Measurements from ENCODE around the gene CSRP1. TPM values are rescaled to one million over a fixed set of nuclear protein-coding genes. Genes with fewer than 3 reads are reported as not detected.
"Not testable (repeated sequence)": the region's sequence is repeated elsewhere in the genome, so short reads cannot be mapped to it uniquely, and the experiment has no call there.

CSRP1 gene
- total RNA-seq, 1 donor from 2014 or later = 71.7 TPM

DNA sequence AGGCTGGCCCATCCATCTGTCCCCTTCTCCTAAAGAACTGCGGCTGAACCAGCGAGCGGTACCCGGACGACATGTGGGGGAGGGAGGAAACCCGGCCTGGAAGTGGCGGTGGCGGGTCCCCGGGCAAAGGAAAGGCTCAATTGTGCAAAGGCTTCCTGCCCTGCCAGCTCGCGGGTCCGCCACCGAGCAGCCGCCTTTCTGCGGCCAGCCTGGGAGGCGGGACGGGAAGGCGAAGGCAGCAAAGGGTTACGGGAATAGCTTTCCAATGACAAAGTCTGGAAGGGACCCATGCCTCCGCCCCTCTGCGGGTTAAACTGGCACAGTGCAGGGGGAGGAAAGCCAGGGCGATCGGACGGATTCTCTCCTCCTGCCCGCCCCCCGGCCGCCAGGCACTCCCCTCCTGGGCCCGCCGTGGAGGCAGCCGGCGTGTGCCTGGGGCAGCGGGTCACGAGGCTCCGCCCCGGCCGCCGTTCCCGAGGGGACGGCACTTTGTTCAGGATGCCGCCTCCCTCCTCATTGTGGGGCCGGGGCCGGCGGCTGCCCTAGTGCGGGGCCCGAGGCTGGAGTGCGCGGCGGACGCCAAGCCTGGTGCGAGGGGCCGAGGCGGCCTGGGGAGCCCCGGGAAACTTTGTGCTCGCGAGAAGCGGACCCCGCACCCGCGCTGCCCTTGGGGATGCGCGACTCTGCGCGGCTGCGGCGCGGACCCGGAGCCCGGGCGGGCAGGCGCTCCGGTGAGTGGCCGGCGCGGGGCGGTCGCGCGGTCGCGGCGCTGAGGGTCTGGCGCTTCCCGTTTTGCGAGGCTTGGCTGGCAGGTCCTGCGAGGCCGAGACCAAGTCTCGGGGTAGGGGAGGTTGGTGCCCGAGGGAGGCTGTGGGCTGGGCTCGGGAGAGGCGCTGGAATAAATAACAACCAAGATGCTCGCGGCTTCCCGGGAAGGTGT is 32.0 kb upstream of the CSRP1 start, which contains the start of gene NAV1:
NAV1 (plus strand) TSS at position 516 of the 940 bp plus-strand sequence. CDS start 83,758 bp downstream, outside the sequence.
- intact Hi-C loops (cut with DNase I) = loop anchor here (5.0 to 10.0 kb wide), 2 partner anchors 56 to 108 kb away; no protein-coding TSS in a partner anchor

DNA sequence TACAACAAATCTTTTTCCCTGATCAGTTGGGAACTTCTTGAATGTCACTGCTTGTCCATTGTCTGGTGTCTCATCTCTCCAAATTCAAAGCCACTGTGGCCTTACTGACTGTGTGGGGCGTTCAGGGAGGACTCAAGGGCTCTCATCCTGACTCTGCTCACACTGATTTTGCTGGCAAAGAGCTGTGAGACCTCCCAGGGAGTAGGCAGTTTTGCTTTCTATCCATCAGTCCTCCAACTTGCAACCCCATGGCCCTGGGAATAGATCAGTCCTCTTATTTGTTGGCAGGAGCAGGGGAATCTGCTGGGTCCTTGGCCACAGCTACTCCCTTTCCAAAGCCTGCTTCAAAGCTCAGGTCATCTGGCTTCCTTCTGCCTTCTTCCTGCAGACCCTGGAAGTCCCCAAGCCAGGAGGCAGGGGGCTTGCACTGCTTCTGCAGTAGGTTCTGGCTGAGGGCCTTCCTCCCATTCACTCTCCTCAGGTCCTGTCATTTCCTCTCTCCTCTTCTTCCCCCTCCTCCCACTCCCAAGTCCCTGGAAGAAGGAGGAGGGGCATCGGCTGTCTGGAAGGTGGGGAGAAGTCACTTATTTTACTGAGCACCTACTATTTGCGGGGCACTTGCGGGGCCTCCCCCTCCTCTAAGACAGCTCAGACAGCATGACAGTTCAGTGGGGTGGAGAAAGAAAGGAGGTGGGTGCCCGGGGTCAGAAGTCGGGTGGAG is 31.1 kb upstream of the CSRP1 start:
- intact Hi-C loops (cut with DNase I) = loop anchor here (5.0 to 10.0 kb wide), 2 partner anchors 57 to 109 kb away; no protein-coding TSS in a partner anchor
- no peak for DNase-seq (ENCODE audit: low spot score)

More for the DNA sequence above, 32.0 kb upstream of the CSRP1 start, which contains the start of gene NAV1:
- peak; percentile 88 for DNase-seq (ENCODE audit: low spot score)

DNA sequence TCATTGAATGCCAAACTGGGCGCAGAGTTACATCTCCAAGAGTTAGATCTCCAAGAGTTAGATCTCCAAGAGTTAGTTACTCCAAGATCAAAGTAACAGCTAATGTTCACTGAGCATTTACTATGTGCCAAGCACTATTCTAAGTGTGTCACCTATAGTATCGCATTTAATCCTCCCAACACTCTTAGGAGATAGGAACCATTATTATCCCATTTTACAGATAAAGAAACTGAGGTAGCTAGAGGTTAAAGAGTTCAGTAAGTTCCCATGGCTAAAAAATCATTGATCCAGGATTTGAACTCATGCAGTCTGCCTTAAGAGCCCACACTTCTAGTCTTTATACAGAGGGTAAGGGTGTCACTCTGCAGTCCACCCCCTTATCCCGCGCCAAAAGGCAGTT is 30.5 kb upstream of the CSRP1 start:
- intact Hi-C loops (cut with DNase I) = loop anchor here (5.0 to 10.0 kb wide), 2 partner anchors 57 to 110 kb away; no protein-coding TSS in a partner anchor
- no peak for DNase-seq (ENCODE audit: low spot score)

DNA sequence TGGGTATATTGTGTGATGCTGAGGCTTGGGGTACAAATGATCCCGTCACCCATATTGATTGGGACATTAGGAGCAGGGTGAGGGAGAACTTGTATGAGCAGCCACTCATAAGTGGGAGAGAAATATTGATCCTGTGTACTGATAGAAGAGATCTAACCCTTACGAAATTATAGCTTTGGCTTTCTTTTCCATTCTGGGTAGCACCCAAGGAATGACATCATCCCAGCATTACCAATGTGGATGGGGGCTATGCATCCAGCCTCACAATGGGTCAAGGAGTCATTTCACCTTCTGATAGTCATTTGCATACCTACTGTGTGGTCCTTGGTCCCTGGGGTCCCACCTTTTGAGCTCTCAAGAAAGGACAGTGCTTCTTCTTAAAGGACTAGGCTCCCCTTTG is 30.1 kb upstream of the CSRP1 start:
- intact Hi-C loops (cut with DNase I) = loop anchor here (5.0 to 10.0 kb wide), 2 partner anchors 58 to 110 kb away; no protein-coding TSS in a partner anchor
- no peak for DNase-seq (ENCODE audit: low spot score)

DNA sequence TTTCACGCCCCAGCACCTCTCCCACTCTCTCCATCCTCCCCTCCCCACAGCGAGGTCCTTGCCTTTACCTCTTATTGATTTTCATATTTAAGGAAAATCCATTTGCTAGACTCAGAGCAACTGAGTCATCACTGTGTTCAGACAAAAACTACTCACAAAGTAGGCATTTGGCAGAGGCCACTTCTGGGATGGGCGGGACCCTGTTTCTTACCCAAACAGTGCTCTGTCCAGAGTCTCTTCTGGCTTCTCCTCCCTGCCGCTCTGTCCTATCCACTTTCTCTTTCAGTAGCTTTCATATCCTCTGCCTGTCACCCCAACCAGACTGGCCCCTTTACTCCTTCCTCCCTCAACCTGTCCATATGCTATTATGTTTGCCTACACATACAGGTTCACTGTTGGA is 29.6 kb upstream of the CSRP1 start:
- intact Hi-C loops (cut with DNase I) = loop anchor here (5.0 to 10.0 kb wide), 2 partner anchors 58 to 111 kb away; no protein-coding TSS in a partner anchor
- no peak for DNase-seq (ENCODE audit: low spot score)

DNA sequence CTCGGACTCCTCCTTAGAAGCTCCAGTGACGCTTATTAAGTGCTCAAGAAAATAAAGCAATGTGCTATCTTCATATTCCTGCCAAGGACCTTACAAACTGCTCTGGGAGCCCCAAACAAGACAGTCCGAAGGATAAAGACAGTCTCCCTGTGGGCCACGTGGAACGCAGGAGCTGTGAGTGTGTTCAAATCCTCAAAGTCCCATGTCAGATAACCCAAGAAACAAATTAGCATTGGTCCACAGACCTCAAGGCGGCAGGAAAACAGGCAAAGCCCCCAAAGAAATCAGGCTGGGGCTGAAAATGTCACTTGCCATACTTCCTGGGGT is 29.0 kb upstream of the CSRP1 start:
- intact Hi-C loops (cut with DNase I) = loop anchor here (5.0 to 10.0 kb wide), 2 partner anchors 59 to 111 kb away; no protein-coding TSS in a partner anchor
- DNase-seq (ENCODE audit: low spot score) = no peak

DNA sequence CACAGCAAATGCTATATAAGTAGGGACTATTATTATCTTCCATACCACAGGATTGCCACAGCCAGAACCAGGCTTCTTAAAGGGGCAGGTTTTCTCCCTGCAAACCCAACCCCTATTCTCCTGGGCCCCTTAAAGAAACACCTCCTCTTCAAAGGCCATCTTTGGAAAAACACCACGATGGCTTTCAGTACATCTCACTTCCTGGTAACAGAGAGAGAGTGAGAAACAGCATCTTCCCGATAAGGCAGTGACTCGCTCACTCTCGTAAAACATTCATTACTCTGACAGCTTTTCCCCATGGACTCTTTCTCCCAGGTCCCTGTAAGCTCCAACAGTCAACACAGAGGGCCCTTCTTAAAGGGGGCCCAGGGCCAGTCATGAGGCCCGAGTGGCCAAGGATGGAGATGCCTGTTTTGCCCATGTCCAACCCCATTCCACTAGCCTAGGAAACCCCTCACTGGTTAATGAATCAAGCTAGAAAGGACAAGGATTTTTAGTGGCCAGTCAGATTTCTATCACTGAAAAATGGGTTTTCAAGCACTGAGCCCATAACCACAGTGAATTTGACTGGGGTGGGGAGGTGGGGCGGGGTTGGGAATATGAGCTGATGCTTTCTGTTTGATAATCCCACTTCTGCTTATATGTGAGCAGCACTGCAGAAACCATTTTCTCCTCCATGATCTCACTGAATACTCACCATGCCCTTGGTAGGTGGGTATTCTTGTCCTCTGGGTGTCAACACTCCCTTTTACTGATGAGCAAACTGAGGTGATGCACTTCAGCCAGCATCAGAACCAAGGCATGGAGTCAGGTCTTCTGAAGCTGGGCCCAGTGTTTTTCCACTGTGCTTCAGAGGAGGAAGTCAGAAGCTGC is 28.4 kb upstream of the CSRP1 start:
- no peak for DNase-seq (ENCODE audit: low spot score)
- intact Hi-C loops (cut with DNase I) = loop anchor here (5.0 to 10.0 kb wide), 2 partner anchors 60 to 112 kb away; no protein-coding TSS in a partner anchor

DNA sequence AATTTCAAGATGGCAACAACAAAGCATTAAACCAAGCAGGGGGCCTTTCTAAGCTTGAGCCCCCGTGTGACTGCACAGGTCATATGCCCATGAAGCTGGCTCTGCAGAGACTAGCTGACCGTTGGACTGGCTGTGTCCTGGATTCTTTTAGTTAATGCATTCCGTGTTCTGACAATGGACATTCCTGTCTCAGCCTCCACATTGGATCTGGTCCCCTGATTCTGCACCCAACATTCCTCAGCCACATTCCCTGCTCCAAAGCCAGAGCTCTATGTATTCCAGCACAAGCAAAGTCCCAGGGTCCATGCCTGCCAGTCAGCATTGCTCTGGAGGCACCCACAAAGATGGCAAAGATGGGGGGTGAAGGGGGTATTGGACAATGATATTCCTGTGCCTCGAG is 26.9 kb upstream of the CSRP1 start:
- DNase-seq (ENCODE audit: low spot score) = no peak
- intact Hi-C loops (cut with DNase I) = loop anchor here (10.0 kb wide), 1 partner anchor 61 kb away; no protein-coding TSS in a partner anchor

DNA sequence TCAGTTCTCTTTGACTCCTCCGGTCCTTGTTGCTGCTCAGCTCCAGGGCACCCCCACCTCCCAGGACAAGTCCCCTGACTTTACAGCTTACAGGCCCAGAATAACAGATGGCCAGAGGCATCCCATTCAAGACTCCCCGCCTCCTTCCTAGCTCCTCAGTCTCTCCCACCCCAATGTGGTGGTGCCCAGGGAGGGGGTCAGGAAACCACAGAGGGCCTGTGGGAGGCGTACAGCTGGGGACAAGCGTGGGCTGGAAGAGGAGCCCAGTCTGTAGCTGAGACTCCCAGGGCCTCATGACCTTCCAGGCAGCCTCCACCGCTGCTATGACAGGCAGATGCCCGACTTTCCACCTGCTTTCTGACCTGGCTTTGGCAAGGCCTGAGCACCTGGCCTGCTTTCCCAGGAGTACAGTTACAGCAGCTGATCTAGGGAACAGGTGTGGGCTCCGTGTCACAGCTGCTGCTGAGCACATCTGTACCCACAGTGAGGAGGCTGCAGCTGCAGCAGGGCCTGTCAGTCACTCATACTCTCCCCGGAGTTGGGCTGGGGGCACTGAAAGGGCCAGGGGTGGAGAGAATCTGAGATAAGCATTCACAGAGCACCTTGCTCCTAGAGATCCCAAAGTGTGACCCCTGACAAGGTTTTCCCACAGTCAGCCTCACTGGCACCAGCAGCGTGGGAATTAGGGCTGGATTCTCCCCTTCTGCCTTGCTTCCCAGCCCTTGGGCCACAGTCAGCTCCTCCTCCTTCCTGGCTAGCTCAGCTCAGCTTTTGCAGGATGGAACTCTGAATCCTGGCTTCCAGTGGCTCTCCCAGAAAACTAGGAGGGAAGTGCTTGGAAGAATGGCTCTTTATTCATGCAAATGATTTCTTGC is 24.9 kb upstream of the CSRP1 start:
- intact Hi-C loops (cut with DNase I) = loop anchor here (2.0 to 10.0 kb wide), 3 partner anchors 63 to 261 kb away; no protein-coding TSS in a partner anchor
- DNase-seq (ENCODE audit: low spot score) = no peak

DNA sequence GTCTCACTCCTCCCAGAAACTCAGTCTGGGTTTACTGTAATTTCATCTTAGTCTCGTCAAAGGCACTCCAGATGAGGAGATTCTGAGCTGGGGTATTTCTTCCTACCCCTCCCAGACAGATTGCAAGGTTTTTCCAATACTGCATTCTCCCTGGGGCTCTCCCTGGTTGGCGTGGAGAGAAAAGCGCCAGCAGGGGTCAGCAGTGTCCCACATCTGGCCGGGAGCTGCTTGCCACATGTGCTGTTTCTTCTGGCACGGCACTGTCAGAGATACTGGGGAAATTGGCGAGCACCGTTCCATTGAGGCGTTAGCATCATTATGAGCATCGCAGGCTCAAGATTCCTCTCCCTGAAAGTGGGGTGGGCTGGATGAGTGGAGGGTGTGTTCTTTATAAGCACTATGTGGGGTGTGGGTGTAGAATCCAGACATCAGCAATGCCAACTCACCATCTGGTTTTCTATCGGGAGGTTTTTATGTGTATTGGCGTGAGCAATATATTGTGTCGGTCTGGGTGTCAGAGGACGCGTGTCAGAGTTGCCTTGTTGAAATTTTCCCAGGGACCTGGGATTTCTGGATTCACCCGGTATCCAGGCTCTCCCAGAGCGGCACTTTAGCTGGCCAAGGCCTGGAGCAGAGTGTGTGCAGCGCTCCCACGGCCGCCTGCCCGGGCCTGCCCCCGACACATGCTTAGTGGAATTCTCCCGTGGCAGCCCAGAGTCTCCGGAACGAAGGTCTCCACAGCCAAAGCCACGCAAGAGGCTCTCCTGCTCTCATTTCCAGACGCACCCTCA is 24.0 kb upstream of the CSRP1 start:
- intact Hi-C loops (cut with DNase I) = loop anchor here (2.0 to 10.0 kb wide), 3 partner anchors 64 to 262 kb away; no protein-coding TSS in a partner anchor
- DNase-seq (ENCODE audit: low spot score) = peak; percentile 90

DNA sequence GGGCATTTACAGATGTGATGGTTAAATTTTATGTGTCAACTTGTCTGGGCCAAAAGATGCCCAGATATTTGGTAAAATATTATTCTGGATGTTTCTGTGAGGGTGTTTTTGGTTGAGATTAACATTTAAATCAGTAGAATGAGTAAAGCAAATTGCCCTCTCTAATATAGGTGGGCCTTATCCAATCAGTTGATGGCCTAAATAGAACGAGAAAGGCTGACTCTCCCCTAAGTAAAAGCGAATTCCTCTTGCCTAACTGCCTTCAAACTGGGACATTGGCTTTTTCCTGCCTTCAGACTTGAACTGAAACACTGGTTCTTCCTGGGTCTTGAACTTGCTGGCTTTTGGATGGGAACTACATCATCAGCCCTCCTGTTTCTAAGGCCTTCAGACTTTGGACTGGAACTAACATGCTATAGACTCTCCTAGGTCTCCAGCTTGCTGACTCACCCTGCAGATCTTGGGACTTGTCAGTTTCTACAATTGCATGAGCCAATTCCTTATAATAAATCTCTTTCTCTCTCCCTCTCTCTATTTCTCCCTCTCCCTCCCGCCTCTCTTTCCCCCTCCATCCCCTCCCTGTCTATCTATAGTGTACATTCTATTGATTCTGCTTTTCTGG is 21.8 kb upstream of the CSRP1 start:
- no peak for DNase-seq (ENCODE audit: low spot score)
- intact Hi-C loops (cut with DNase I) = no loop called here

DNA sequence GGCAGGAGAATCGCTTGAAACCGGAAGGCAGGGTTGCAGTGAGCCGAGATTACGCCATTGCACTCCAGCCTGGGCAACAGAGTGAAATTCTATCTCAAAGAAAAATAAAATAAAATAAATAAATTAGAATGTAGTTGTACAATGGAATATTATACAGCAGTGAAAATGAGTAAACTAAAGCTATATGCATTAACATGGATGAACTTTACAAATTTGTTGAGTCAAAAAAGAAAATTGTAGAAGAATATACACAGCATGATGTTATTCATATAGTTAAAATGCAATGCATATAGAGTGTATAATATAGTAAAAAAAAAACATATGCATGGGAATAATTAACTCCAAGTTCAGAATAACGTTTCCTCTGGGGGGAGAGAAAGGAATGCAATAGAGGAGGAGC is 21.0 kb upstream of the CSRP1 start:
- intact Hi-C loops (cut with DNase I) = no loop called here
- DNase-seq (ENCODE audit: low spot score) = no peak

DNA sequence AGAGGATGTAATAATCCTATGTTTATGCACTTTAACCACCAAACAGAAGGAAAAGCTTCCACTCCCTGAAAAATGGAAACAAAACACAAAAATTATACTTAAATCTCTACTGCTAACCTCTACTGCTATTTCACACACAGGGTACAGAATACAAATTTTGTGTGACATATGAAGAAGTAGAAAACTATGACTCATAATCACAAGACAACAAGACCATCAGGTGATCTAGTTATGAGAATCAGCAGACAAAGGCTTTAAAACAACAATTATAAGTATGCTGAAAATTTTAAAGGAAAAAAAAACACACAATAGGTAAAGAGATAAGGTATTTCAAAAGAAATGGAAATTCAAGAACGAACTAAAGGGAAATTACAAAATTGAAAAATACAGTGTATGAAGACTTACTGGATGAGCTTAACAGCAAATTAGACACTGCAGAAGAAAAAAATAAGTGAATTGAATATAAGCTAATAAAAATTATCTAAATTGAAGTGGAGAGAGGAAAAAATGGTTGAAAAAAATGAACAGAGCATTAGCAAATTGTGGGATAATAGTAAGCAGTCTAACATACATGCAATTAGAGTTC is 18.4 kb upstream of the CSRP1 start:
- DNase-seq (ENCODE audit: low spot score) = no peak
- intact Hi-C loops (cut with DNase I) = no loop called here

DNA sequence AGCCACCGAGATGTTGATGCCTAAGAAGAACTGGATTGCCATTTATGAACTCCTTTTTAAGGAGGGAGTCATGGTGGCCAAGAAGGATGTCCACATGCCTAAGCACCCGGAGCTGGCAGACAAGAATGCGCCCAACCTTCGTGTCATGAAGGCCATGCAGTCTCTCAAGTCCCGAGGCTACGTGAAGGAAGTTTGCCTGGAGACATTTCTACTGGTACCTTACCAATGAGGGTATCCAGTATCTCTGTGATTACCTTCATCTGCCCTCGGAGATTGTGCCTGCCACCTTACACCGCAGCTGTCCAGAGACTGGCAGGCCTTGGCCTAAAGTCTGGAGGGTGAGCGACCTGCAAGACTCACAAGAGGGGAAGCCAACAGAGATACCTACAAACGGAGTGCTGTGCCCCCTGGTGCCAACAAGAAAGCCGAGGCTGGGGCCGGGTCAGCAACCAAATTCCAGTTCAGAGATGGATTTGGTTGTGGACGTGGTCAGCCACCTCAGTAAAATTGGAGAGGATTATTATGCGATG is 13.2 kb upstream of the CSRP1 start:
- intact Hi-C loops (cut with DNase I); DNase-seq (ENCODE audit: low spot score): not testable (repeated sequence)

DNA sequence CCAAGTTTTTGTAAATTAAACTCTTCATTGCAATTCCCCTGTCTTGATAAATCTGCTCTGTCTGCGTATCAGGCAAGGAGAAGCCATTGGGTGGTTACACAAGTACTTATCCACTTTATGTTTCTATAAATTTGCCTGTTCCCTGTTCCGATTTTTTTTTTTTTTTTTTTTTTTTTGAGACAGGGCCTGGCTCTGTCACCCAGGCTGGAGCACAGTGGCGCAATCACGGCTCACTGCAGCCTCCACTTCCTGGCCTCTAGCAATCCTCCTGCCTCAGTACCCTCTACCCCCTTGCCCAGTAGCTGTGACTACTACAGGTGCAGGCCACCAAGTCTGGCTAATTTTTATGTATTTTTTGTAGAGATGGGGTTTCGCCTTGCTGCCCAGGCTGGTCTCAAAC is 11.1 kb upstream of the CSRP1 start:
- intact Hi-C loops (cut with DNase I) = no loop called here
- DNase-seq (ENCODE audit: low spot score) = no peak

DNA sequence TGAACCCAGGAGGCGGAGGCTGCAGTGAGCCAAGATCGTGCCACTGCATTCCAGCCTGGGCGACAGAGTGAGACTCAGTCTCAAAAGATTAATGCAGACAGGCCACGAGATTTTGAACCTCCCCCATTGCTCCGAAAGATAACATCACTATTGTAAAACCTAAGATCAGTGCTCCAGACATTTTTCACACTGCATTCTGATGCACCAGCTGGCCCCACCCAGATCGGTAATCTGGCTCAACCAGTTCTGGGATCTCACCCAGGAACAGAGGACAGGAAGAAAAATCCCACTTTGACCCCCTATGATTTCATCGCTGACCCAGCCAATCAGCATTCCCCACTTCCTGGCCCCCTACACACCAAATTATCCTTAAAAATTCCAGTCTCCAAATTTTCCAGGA is 10.7 kb upstream of the CSRP1 start:
- intact Hi-C loops (cut with DNase I) = no loop called here
- DNase-seq (ENCODE audit: low spot score) = no peak

Data from cardiac septum (tissue), 1 donor.